Hepatocyte (in vitro differentiated cells): ENCODE measurements around the gene TOM1L1.

Experiments used
- EZH2phosphoT487 ChIP-seq: fragments of 200-600 bp; sonication (generic); IDR thresholded peaks from one replicate; pipeline ENCODE4 v1.6.1; 2018; ENCODE audit warnings: antibody characterized with exemption, mild to moderate bottlenecking, low read depth, moderate library complexity; ENCODE audit not compliant: unreplicated experiment, severe bottlenecking
- TF ChIP-seq, protein P1 (sequence below): fragments of 200-600 bp; sonication (generic); IDR thresholded peaks from 2 replicates; pipeline ENCODE4 v1.5.1; 2016; ENCODE audit warnings: antibody characterized with exemption, mild to moderate bottlenecking; ENCODE audit not compliant: poor library complexity

DNA sequence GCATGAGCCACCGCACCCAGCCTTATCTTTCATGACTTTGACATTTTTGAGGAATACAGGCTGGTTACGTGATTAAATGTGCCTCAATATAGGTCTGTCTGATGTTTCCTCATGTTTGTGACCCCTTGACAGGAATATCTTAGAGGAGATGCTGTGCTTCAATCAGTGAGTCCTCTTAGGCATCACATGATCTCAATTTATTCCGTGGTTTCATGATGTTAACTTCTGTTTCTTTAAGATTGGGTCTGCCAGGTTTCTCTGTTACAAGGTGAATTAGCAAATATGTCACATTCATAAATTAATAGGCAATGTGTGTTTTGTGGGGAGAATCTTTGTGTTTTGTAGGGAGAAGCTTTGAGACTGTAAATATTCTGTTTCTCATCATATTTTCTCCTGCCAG, 71.2 kb downstream of the TOM1L1 start:
- TF ChIP-seq, protein P1, sequence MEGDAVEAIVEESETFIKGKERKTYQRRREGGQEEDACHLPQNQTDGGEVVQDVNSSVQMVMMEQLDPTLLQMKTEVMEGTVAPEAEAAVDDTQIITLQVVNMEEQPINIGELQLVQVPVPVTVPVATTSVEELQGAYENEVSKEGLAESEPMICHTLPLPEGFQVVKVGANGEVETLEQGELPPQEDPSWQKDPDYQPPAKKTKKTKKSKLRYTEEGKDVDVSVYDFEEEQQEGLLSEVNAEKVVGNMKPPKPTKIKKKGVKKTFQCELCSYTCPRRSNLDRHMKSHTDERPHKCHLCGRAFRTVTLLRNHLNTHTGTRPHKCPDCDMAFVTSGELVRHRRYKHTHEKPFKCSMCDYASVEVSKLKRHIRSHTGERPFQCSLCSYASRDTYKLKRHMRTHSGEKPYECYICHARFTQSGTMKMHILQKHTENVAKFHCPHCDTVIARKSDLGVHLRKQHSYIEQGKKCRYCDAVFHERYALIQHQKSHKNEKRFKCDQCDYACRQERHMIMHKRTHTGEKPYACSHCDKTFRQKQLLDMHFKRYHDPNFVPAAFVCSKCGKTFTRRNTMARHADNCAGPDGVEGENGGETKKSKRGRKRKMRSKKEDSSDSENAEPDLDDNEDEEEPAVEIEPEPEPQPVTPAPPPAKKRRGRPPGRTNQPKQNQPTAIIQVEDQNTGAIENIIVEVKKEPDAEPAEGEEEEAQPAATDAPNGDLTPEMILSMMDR = no peak
- TF ChIP-seq EZH2phosphoT487 = no peak
